HG02852 (cell line): Measurements from ENCODE around the gene NUDT22.

ENCODE experiments used
- ATAC-seq: cut with Tn5 transposase; IDR thresholded peaks from one replicate; pipeline ENCODE4 v1.9.1; 2021; ENCODE audit warnings: mild to moderate bottlenecking, moderate library complexity; ENCODE audit not compliant: unreplicated experiment

NUDT22 gene

DNA sequence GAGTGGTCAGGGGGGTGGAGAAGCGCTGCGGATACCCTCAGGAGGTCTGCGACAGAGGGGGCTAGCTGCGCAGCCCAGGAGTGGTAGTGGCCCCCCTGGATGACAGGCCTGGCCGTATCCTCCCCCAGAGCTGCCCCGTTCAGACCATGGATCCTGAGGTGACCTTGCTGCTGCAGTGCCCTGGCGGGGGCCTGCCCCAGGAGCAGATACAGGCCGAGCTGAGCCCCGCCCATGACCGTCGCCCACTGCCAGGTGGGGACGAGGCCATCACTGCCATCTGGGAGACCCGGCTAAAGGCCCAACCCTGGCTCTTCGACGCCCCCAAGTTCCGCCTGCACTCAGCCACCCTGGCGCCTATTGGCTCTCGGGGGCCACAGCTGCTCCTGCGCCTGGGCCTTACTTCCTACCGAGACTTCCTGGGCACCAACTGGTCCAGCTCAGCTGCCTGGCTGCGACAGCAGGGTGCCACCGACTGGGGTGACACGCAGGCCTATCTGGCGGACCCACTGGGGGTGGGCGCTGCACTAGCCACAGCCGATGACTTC, 505 bp downstream of the NUDT22 start:
- ATAC-seq, result no peak

DNA sequence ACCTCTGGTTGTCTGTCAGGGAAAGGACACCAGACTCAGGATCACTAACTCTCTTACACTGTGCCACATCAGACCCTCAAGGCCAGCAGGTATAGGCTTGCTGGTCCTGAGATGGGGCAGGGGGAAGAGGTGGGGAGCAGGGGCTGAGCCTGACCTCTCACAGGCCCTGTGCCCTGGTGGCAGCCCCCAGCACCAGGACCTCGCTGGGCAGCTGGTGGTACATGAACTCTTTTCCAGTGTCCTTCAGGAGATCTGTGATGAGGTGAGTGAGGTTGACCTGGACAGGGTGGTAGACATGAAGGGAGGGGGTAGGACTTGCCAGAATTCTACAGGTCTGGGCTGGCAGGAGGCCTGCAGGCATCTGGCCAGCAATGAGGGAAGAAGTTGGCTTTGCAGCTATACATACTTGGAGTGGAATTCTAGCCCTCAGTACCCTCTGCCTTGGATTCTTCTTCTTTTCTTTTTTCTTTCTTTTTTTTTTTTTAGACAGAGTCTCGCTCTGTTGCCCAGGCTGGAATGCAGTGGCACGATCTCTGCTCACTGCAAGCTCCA, 1.4 kb downstream of the NUDT22 start:
- ATAC-seq, result no peak

DNA sequence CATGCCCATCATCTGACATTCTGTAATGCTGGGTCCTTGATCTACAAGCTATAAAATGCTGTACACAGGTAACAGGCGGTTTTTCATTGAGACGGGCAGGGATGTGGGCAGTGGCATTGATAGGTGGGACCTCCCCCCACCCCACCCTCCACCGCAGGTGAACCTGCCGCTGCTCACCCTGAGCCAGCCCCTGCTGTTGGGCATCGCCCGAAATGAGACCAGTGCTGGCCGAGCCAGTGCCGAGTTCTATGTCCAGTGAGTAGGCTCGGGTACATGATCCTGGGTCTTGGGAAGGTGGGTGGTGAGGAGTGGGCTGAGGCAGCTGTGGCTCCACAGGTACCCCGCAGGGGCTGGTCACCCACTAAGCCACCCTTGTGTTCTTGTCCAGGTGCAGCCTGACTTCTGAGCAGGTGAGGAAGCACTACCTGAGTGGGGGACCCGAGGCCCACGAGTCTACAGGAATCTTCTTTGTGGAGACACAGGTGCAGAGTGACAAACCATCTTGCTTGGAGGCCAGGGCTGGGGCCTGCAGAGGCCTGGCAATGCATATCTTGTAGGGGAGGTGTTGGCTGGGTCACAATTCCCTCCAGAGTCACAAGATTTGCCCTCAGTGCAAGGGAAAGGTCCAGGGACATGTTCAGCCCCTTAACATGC, 3.1 kb downstream of the NUDT22 start:
- ATAC-seq, result no peak

DNA sequence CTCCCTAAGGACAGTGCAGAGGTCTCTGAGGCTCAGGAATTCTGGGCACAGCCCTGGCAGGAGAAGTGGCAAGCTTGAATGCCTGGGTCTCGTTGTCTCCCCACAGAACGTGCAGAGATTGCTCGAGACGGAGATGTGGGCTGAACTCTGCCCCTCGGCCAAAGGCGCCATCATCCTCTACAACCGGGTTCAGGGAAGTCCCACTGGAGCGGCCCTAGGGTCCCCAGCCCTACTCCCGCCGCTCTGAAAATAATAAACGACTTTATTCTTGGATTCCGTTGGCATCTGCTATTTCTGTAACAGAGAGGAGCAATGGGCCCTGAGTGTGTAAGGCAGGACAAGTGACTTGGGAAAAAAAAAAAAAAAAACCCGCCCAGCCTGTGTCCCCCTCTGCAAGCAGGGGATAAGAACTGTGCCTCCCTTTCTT, 3.7 kb downstream of the NUDT22 start:
- no peak for ATAC-seq

DNA sequence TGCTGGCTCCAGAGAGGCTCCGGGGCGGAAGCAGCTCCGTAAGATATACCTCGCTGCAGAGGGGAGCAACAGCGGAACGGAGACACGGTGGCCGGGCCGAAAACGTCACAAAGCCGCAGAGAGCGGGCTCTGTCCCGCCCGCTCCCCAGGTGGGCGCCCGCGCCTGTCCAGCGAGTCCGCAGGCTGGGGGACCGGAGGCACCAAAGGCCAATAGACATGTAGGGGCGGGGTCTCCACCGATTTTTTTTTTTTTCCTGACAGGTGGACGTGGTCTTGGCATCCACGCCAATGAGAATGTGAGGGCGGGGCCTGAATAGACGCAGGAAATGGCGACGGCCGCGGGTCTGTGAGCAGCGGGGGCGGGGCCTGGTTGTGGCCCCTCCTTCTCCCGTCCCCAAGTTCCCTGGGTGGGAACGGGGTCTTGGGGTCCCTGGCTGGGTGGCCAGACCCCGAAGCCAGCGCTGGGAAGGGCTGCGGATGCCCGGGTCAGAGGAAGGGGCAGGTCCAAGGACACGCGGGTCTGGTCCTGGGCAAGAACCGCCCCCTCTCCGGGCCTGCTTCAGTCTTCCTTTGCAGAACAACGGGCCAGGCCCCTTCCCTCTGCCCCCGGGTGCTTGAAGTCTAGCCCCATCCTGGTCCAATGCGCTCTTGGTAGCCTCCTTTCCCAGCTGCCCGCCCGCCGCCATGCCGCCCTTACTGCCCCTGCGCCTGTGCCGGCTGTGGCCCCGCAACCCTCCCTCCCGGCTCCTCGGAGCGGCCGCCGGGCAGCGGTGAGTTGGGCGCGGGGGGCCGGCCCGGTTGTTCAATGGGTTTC, 4.3 kb downstream of the NUDT22 start, which contains the start of gene DNAJC4:
Gene DNAJC4, plus strand, starts transcription at position 378 of the 814 bp plus-strand sequence. Its CDS starts 307 bp downstream, at position 685.
- peak; percentile 42 for ATAC-seq

DNA sequence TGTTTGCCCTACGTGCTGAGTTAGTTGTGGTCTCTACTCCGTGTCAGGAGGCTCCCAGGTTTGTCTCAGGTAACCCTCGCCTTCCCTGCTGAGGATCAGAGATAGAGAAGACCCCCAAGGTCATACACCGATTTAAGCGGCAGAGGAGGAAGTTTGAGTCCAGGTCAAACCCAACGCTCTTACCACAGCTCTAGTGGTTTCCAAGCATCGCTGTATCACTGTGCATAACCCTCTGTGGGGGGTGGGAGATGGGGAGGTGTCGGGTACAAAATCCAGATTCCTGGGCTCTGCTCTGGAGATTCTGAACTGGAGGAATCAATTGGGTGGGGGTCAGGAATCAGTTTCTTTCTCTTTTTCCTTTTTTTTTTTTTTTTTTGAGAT, 4.9 kb downstream of the NUDT22 start:
- no peak for ATAC-seq

DNA sequence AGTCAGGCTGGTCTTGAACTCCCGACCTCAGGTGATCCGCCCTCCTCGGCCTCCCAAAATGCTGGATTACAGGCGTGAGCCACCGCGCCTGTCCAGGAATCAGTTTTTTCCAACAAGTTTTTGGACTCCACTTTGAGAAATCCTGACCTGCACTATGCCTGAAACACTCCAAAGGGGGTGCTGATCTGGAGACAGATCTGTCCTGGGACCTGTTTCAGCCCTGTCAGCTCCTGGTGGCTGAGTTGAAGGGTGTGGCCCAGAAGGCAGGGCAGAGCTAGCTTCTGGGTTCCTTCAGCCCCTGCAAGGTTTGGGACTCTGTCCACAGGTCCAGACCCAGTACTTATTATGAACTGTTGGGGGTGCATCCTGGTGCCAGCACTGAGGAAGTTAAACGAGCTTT, 5.5 kb downstream of the NUDT22 start:
- no peak for ATAC-seq

DNA sequence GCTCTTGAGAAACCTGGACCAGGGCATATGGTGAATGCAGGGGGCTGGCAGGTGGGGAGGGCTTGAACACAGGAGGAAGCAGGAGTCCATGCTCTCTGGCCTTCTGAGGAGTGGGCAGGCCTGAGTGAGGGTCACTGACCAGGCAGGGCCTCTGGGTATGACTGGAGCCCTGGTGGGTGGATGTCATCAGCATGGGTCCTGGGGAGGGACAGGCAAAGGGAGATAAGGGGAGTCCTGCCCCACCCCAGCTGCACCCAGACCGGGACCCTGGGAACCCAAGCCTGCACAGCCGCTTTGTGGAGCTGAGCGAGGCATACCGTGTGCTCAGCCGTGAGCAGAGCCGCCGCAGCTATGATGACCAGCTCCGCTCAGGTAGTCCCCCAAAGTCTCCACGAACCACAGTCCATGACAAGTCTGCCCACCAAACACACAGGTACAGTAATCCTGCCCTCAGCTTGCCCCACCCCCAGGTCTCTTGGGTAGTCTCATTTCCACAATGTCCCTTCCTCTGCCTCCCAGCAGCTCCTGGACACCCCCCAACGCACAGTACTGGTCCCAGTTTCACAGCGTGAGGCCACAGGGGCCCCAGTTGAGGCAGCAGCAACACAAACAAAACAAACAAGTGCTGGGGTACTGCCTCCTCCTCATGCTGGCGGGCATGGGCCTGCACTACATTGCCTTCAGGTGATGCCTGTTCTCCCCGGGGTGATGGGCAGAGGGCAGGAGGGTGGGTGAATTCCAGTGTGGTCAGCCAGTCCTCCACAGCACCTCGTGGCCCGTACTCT, 6.3 kb downstream of the NUDT22 start:
- ATAC-seq, result no peak

DNA sequence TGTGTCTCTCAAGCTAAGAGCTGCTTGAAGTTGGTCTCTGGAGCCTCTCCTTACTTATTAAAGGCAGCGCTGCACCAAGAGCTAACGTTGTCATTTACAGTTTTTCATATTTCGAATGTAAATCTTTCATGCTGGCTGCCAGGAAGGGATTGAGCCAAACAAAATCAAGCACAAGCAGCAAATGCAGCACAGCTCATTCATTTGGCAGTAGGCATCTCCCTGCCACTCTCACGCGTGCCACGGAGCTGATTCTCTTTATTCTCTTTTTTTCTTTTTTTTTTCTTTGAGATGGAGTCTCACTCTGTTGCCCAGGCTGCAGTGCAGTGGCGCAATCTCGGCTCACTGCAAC, 6.9 kb downstream of the NUDT22 start:
- ATAC-seq, result no peak

DNA sequence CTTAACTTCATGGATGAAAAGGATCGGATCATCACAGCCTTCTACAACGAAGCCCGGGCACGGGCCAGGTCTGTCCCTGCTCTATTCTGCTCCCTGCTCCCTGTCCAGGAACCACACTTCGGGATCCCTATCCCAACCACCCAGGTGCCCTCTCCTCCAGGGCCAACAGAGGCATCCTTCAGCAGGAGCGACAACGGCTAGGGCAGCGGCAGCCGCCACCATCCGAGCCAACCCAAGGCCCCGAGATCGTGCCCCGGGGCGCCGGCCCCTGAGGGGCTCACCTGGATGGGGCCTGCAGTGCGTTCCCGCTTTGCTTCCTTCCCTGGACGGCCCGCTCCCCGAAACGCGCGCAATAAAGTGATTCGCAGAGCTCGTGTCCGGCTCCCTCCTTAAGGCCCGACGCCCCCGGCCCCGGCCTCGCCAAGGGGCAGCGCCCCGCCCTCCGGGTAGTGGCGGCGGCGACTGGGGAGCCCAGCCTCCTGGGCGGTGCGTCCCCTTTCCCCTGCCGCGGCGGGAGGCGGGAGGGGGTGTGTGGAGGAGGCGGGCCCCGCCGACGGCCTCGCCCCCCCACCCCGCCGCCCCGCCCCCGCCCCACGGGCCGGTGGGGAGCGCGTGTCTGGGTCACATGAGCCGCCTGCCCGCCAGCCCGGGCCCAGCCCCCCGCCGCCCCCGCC, 8.0 kb downstream of the NUDT22 start, which contains the start of gene VEGFB:
Gene VEGFB, plus strand, starts transcription at position 672 of the 674 bp plus-strand sequence. CDS start 250 bp downstream, outside the sequence.
- ATAC-seq, result peak; percentile 32

DNA sequence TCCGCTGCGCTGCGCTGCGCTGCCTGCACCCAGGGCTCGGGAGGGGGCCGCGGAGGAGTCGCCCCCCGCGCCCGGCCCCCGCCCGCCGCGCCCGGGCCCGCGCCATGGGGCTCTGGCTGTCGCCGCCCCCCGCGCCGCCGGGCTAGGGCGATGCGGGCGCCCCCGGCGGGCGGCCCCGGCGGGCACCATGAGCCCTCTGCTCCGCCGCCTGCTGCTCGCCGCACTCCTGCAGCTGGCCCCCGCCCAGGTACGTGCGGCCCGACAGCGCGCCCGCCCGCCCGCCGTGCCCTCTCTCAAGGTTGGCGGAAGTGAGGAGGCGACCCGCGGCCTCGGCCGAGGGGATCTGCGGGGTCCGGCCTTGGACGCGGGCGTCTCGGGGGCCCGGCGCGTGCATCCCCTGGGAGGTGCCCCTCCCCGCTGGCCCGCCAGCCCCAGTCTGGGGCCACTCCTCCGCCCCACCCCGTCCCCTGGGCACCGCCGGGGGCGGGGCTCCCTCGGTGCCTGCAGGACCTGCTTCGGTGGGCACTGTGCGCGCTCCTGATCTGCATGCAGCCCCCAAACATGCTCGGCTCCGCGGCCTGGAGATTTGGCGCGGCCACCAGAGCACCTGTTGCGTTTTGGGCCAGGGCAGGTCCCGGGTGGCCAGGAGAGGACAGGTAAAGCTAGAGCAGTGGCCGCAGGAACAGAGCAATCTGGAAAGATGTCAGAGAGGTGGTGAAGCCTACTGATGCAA, 8.7 kb downstream of the NUDT22 start:
- peak; percentile 24 for ATAC-seq

DNA sequence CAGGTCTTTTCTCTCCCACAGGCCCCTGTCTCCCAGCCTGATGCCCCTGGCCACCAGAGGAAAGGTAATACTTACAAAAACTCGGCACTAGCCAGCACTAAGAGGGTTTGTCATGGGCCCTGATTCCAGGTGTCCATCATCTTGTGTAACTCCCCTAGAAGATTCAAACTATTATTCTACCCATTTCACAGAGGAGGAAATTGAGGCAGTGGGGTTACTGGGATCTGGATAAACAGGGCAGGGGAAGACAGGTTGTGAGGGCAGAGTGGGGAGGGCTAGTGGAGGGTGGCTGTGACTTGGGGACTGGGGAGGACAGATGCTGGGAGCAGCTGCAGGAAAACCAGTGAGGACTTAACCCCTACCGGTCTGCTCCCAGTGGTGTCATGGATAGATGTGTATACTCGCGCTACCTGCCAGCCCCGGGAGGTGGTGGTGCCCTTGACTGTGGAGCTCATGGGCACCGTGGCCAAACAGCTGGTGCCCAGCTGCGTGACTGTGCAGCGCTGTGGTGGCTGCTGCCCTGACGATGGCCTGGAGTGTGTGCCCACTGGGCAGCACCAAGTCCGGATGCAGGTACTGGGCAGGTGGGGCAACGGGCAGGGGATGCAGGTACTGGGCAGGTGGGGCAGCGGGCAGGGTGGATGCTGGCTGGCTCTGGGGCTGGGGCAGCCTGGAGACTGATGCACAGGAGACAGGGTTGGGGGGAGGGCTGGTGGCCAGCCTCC, 9.5 kb downstream of the NUDT22 start:
- no peak for ATAC-seq

DNA sequence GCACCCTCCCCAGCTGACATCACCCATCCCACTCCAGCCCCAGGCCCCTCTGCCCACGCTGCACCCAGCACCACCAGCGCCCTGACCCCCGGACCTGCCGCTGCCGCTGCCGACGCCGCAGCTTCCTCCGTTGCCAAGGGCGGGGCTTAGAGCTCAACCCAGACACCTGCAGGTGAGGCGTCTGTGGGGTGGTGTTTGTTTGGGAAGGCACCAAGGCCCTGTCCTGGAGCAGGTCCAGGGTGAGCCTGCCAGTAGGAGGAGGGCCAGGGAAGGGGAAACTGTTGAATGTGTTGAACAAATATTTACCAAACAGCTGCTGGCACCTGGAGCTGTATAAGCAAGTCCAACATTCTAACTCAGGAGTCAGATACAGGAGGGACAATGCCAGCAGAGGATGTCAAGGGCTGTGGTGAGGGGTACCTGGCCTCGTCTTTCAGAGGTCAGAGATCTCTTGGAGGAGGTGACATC, 11.4 kb downstream of the NUDT22 start:
- ATAC-seq, result no peak

DNA sequence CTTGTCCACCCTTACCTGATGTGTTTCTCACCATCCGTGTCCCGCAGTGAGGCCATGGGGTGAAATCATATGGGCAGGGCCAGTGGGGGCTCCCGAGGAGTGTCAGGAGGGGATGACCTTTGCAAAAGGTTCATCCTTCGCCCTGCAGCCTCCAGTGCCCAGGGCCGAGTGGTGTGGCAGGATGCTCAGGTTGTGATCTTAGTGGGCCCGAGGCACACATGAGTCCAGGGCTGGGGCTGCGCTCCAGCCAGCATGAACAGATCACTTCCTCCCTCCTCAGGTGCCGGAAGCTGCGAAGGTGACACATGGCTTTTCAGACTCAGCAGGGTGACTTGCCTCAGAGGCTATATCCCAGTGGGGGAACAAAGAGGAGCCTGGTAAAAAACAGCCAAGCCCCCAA, 12.0 kb downstream of the NUDT22 start:
- ATAC-seq, result no peak

DNA sequence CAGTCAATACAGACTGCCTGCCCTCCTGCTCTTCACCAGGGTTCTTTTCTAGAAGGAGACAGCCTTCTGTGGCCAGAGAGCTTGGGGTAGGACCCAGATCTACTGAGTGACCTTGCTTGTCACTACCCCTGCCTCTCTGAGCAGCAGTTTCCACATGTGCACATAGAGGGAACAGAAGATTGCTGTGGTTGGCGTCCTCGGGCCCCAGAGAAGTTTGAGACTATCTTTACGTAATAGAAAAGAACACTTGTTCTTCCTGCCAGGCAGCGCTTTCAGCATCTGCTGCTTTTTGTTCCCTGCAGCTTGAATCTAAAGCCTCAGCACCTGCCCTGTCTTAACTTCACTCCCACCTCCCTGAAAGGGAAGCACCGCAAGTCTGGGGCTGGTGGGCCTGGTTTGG, 12.9 kb downstream of the NUDT22 start:
- no peak for ATAC-seq

DNA sequence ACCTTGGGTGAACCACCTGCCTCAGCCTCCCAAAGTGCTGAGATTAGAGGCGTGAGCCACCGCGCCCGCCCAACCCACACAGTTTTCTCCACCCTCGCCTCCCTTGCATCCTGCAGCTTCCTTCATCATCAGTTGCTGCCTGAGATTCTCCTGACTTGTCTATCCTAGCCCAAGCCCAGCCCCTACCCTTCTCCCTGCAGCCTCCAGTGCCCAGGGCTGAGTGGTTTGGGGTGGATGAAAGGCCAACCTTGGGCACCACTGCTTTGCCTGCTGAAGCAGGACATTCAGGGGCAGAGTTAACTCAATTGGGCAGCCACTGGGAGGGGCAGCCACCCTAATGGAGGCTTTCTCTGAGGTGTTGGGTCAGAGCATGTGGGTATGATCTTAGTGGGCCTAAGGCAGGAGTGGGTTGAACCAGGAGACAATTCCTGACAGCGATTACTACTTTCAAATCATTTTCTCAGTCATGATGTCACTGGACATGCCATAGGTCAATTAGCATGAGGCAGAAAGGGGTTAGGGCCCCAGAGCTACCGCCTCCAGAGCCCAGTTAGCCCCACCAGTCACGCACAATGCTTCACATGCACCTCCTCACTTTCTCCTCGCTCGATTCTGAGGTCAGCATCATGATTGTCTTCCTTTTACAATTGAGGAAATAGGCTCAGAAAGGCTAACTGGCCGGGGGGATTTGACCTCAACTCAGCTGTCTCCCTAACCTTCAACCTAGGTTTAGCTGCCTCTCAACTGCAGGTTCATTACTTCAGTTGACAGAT, 13.8 kb downstream of the NUDT22 start:
- ATAC-seq, result no peak

DNA sequence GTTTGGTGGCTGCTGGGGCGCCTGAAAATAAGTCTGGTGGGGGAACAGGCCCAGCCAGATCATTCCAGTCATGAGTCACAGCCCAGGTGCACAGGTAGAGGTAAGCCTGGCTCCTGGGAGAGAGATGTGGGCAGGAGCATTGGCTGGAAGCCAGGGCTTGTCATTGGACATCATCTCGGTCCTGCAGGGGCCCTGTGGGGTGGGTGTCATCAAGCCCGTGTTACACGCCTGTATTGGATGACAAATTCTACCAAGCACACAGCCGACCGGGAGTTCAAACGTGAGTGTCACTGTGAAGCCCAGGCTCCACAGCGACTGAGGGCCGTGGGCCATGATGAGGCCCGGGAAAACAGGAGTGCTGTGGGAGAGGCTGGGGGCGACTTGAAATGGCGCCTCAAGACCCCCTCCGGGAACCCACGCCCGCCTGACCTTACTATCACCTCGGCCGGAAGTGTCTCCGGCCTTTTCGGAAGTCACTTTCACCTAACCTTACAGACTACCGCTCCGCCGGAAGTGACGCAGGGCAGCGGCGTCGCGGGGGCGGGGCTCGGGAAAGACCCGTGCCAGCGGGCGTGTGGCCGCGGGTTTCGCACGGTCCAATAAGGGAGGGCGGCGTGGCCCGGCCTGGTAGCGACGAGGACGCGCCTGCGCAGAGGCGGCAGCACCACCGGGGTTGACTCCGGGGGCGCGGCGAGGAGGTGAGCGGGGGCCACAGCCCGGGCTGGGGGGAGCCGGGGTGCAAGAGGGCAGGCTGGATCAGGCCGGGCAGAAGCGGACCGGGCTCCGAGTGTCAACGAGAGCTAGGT, 14.6 kb downstream of the NUDT22 start, which contains the start of gene FKBP2:
Gene FKBP2, plus strand, starts transcription at position 661 of the 806 bp plus-strand sequence. CDS start 1,293 bp downstream, outside the sequence.
- peak; percentile 51 for ATAC-seq
